Activated CD8-positive, alpha-beta memory T cell treated with anti-CD3 and anti-CD28 coated beads for 36 hours (primary cell): ENCODE measurements around the gene PLPP1. TPM values are rescaled to one million over a fixed set of nuclear protein-coding genes. Genes with fewer than 3 reads are reported as not detected.
"Not testable (repeated sequence)": the region's sequence is repeated elsewhere in the genome, so short reads cannot be mapped to it uniquely, and the experiment has no call there.

ENCODE experiments used
- CTCF ChIA-PET: fragments of 350-600 bp; sonication (Branson Sonifier 250); formaldehyde crosslinking; loops from one replicate; lab custom pipeline; 2021; ENCODE audit warnings: antibody characterized with exemption; lab: Charles Lee
- POLR2A ChIA-PET: fragments of 350-600 bp; sonication (Branson Sonifier 250); formaldehyde crosslinking; loops from one replicate; lab custom pipeline; 2021; ENCODE audit warnings: antibody characterized with exemption; lab: Charles Lee
- total RNA-seq, 2 experiments: library from RNA; stranded (reverse); gene quantifications; one replicate each; pipeline ENCODE4 v1.2.3, GENCODE V29; 2021

Gene PLPP1
- total RNA-seq, 2 experiments from 2014 or later = 17.4 to 18.3 TPM

GRCh38 chr5:55551358-55551757 lies 16.6 kb upstream of the PLPP1 start:
- ChIA-PET CTCF (no interaction called here), POLR2A (no interaction called here)

GRCh38 chr5:55547781-55548180 lies 13.0 kb upstream of the PLPP1 start:
- POLR2A ChIA-PET = no interaction called here
- CTCF ChIA-PET = no interaction called here

GRCh38 chr5:55546947-55547346 lies 12.2 kb upstream of the PLPP1 start:
- CTCF ChIA-PET = no interaction called here
- POLR2A ChIA-PET = no interaction called here

GRCh38 chr5:55544341-55544740 lies 9.6 kb upstream of the PLPP1 start:
- POLR2A ChIA-PET = no interaction called here
- CTCF ChIA-PET = no interaction called here

- CTCF ChIA-PET = no interaction called here
Measured at GRCh38 chr5:55541056-55541635, 6.4 kb upstream of the PLPP1 start.

GRCh38 chr5:55540525-55540924 lies 5.8 kb upstream of the PLPP1 start:
- CTCF ChIA-PET = no interaction called here
- POLR2A ChIA-PET = no interaction called here

More at GRCh38 chr5:55541056-55541635, 6.4 kb upstream of the PLPP1 start:
- POLR2A ChIA-PET = no interaction called here

GRCh38 chr5:55540024-55540423 lies 5.3 kb upstream of the PLPP1 start:
- CTCF ChIA-PET = no interaction called here
- POLR2A ChIA-PET = no interaction called here

- CTCF ChIA-PET = no interaction called here
- POLR2A ChIA-PET = no interaction called here
Measured at GRCh38 chr5:55538661-55539060, 3.9 kb upstream of the PLPP1 start.

GRCh38 chr5:55537315-55537714 lies 2.6 kb upstream of the PLPP1 start:
- POLR2A ChIA-PET, CTCF ChIA-PET: not testable (repeated sequence)

- ChIA-PET POLR2A (interaction anchor here (0.6 kb wide), 1 partner anchor 174 kb away, joined by 4 read pairs; no protein-coding TSS in a partner anchor), CTCF (no interaction called here)
Measured at GRCh38 chr5:55535199-55535905, 588 bp upstream of the PLPP1 start.

GRCh38 chr5:55533521-55534435 lies 986 bp downstream of the PLPP1 start:
- POLR2A ChIA-PET = no interaction called here
- CTCF ChIA-PET = interaction anchor here (0.7 kb wide), 1 partner anchor 12 kb away, joined by 3 read pairs; no protein-coding TSS in a partner anchor

GRCh38 chr5:55530669-55531068 lies 4.1 kb downstream of the PLPP1 start:
- ChIA-PET POLR2A (no interaction called here), CTCF (no interaction called here)

- POLR2A ChIA-PET = no interaction called here
- CTCF ChIA-PET = no interaction called here
Measured at GRCh38 chr5:55524816-55525215, 9.9 kb downstream of the PLPP1 start.

GRCh38 chr5:55523293-55523692 lies 11.5 kb downstream of the PLPP1 start:
- ChIA-PET POLR2A (no interaction called here), CTCF (no interaction called here)

GRCh38 chr5:55521881-55522280 lies 12.9 kb downstream of the PLPP1 start:
- CTCF ChIA-PET = interaction anchor here (0.8 kb wide), 1 partner anchor 12 kb away, joined by 3 read pairs; no protein-coding TSS in a partner anchor
- POLR2A ChIA-PET = interaction anchor here (0.6 kb wide), 1 partner anchor 147 kb away, joined by 3 read pairs; no protein-coding TSS in a partner anchor

- CTCF ChIA-PET = no interaction called here
- POLR2A ChIA-PET = no interaction called here
Measured at GRCh38 chr5:55520117-55520839, 14.5 kb downstream of the PLPP1 start.

GRCh38 chr5:55518831-55519390 lies 15.9 kb downstream of the PLPP1 start:
- ChIA-PET CTCF (no interaction called here), POLR2A (no interaction called here)

- ChIA-PET POLR2A (interaction anchor here (0.6 kb wide), 1 partner anchor 132 kb away, joined by 3 read pairs; no protein-coding TSS in a partner anchor), CTCF (no interaction called here)
Measured at GRCh38 chr5:55517804-55518203, 17.0 kb downstream of the PLPP1 start.

GRCh38 chr5:55511010-55511409 lies 23.8 kb downstream of the PLPP1 start:
- CTCF ChIA-PET = no interaction called here

More at GRCh38 chr5:55511010-55511409, 23.8 kb downstream of the PLPP1 start:
- POLR2A ChIA-PET = no interaction called here
